HepG2 (cell line): ENCODE measurements around the gene MED15. TPM values are rescaled to one million over a fixed set of nuclear protein-coding genes. Genes with fewer than 3 reads are reported as not detected.

Experiments
- ATAC-seq: fragments of 200-7000 bp; cut with Tn5 transposase; 3 replicates; pipeline ENCODE4 v1.9.1; 2020; ENCODE audit warnings: mild to moderate bottlenecking, moderate library complexity
- BruUV-seq: library from RNA; stranded (reverse); fragments of 400-500 nt; replicated peaks from 2 replicates; lab custom pipeline; 2021; lab: Mats Ljungman, UMichigan
- CTCF ChIA-PET: fragments of 300-600 bp; formaldehyde crosslinking; extraction: SDS; loops from one replicate; lab custom pipeline; 2021; ENCODE audit warnings: low total read pairs, inconsistent platforms, low intra/inter-chr PET ratio; lab: Yijun Ruan, JAX
- POLR2A ChIA-PET: fragments of 350-600 bp; sonication (Branson Sonifier 250); formaldehyde crosslinking; loops from one replicate; lab custom pipeline; 2020; ENCODE audit warnings: antibody characterized with exemption, inconsistent platforms; lab: Yijun Ruan, JAX
- DNase-seq: peaks from one replicate; pipeline ENCODE4 v3.0.0-alpha.2; 2015; ENCODE audit warnings: low spot score
- FAIRE-seq: peaks from 3 replicates; lab custom pipeline; 2011; peaks lifted over from hg19 to GRCh38; lab: Jason Lieb, UNC
- H2AFZ ChIP-seq: one replicate; pipeline ENCODE4 v1.6.1; 2011; ENCODE audit warnings: low read length, inconsistent platforms
- H3K27ac ChIP-seq: fragments of 300-600 bp; 3 replicates; pipeline ENCODE4 v1.8.0; 2011; ENCODE audit warnings: mixed run types, mild to moderate bottlenecking, mixed read lengths, low read length, inconsistent platforms; ENCODE audit not compliant: insufficient read depth; ENCODE audit errors: extremely low read length
- H3K27me3 ChIP-seq, 2 experiments: fragments of 200-600 bp in 1 of 2; 2 replicates in 1 of 2; 3 replicates in 1 of 2; pipeline versions ENCODE4 v1.6.0 to v1.8.0; 2011; ENCODE audit warnings: low read length in 2 of 2, mild to moderate bottlenecking in 2 of 2, moderate library complexity in 2 of 2, inconsistent platforms in 1 of 2; ENCODE audit not compliant: insufficient read depth in 2 of 2, control insufficient read depth in 1 of 2
- H3K36me3 ChIP-seq, 2 experiments: fragments of 200-600 bp in 1 of 2; replicated peaks in 1 of 2; 2 replicates in 1 of 2; 3 replicates in 1 of 2; pipeline versions ENCODE4 v1.5.1 to v1.8.0; 2011; ENCODE audit warnings: low read length in 2 of 2, inconsistent platforms in 1 of 2; ENCODE audit not compliant: insufficient read depth in 2 of 2, control insufficient read depth in 1 of 2
- H3K4me1 ChIP-seq: 2 replicates; pipeline ENCODE4 v1.5.1; 2012; ENCODE audit warnings: low read length, inconsistent platforms; ENCODE audit not compliant: insufficient read depth
- H3K4me2 ChIP-seq: 2 replicates; pipeline ENCODE4 v1.6.0; 2011; ENCODE audit warnings: low read depth, low read length, inconsistent platforms
- H3K4me3 ChIP-seq, 3 experiments: fragments of 200-600 bp in 1 of 3; sonication (generic), shearing (Covaris generic) in 1 of 3; replicated peaks in 1 of 3; 2 replicates each; pipeline ENCODE4 v1.5.1; 2011 to 2016; ENCODE audit warnings: low read length in 3 of 3, inconsistent platforms in 2 of 3, low read depth in 2 of 3, mild to moderate bottlenecking in 2 of 3, control low read depth in 1 of 3, mixed read lengths in 1 of 3; ENCODE audit not compliant: insufficient read depth in 1 of 3
- H3K79me2 ChIP-seq: one replicate; pipeline ENCODE4 v1.6.1; 2011; ENCODE audit warnings: low read length, inconsistent platforms; ENCODE audit not compliant: insufficient read depth
- H3K9ac ChIP-seq: 2 replicates; pipeline ENCODE4 v1.6.0; 2011; ENCODE audit warnings: mild to moderate bottlenecking, low read depth, low read length, inconsistent platforms; ENCODE audit not compliant: insufficient read depth
- H3K9me3 ChIP-seq: 2 replicates; pipeline ENCODE4 v1.5.1; 2012; ENCODE audit warnings: mild to moderate bottlenecking, low read length
- H4K20me1 ChIP-seq: 2 replicates; pipeline ENCODE4 v1.6.0; 2011; ENCODE audit warnings: inconsistent platforms, mild to moderate bottlenecking, low read length, moderate library complexity; ENCODE audit not compliant: insufficient read depth
- ATF4 ChIP-seq, 2 experiments: fragments of 450-650 bp in 1 of 2; sonication (generic) in 1 of 2; formaldehyde crosslinking; IDR thresholded peaks; 2 replicates each; pipeline versions ENCODE4 v1.5.0 to v1.8.0; 2020 to 2022; ENCODE audit warnings: mild to moderate bottlenecking in 1 of 2, missing genetic modification reagents in 1 of 2
- DNMT1 ChIP-seq: sonication (generic); formaldehyde crosslinking; IDR thresholded peaks from 2 replicates; pipeline ENCODE4 v1.5.1; 2020; ENCODE audit warnings: mild to moderate bottlenecking, missing genetic modification reagents
- HDAC6 ChIP-seq: fragments of 200-600 bp; sonication (generic); IDR thresholded peaks from 2 replicates; pipeline ENCODE4 v1.7.0; 2017; ENCODE audit warnings: mild to moderate bottlenecking, antibody characterized with exemption, low read length, low read depth
- KAT2B ChIP-seq: fragments of 150-350 bp; IDR thresholded peaks from 2 replicates; pipeline ENCODE4 v1.6.1; 2014; ENCODE audit warnings: low read depth, low read length, borderline replicate concordance
- KLF12 ChIP-seq: sonication (generic); formaldehyde crosslinking; IDR thresholded peaks from 2 replicates; pipeline ENCODE4 v1.4.0; 2020; ENCODE audit warnings: missing genetic modification reagents, borderline replicate concordance
- MLLT10 ChIP-seq: sonication (generic); formaldehyde crosslinking; IDR thresholded peaks from 2 replicates; pipeline ENCODE4 v1.4.0; 2020; ENCODE audit warnings: missing genetic modification reagents
- MTA3 ChIP-seq: sonication (generic); formaldehyde crosslinking; IDR thresholded peaks from 2 replicates; pipeline ENCODE4 v1.4.0; 2020; ENCODE audit warnings: missing genetic modification reagents
- NBN ChIP-seq: fragments of 450-650 bp; conservative IDR thresholded peaks from 2 replicates; pipeline ENCODE4 v1.6.1; 2017
- PHF5A ChIP-seq: IDR thresholded peaks from one replicate; pipeline ENCODE4 v1.6.1; 2018; ENCODE audit warnings: low read depth, missing genetic modification reagents; ENCODE audit not compliant: unreplicated experiment
- POGZ ChIP-seq: sonication (generic); formaldehyde crosslinking; IDR thresholded peaks from 2 replicates; pipeline ENCODE4 v1.4.0; 2020; ENCODE audit warnings: mild to moderate bottlenecking, missing genetic modification reagents
- RARA ChIP-seq: IDR thresholded peaks from 2 replicates; pipeline ENCODE4 v1.6.1; 2016; ENCODE audit warnings: missing genetic modification reagents, missing compliant biosample characterization
- TBL1XR1 ChIP-seq: fragments of 150-350 bp; IDR thresholded peaks from 2 replicates; pipeline ENCODE4 v1.6.1; 2014; ENCODE audit warnings: borderline replicate concordance, low read length; ENCODE audit not compliant: partially characterized antibody
- ZBTB20 ChIP-seq: sonication (generic); formaldehyde crosslinking; IDR thresholded peaks from 2 replicates; pipeline ENCODE4 v1.8.1; 2023; ENCODE audit warnings: missing genetic modification reagents, low read depth, mild to moderate bottlenecking, borderline replicate concordance
- ZBTB4 ChIP-seq: sonication (generic); formaldehyde crosslinking; IDR thresholded peaks from 2 replicates; pipeline ENCODE4 v1.4.0; 2020; ENCODE audit warnings: missing genetic modification reagents, mild to moderate bottlenecking, borderline replicate concordance
- ZMAT5 ChIP-seq: sonication (generic); formaldehyde crosslinking; IDR thresholded peaks from 2 replicates; pipeline ENCODE4 v1.5.0; 2020; ENCODE audit warnings: mild to moderate bottlenecking, low read depth, missing genetic modification reagents, borderline replicate concordance
- ZNF205 ChIP-seq: IDR thresholded peaks from 2 replicates; pipeline ENCODE4 v1.6.1; 2018; ENCODE audit warnings: missing biosample characterization, missing genetic modification reagents
- ZNF761 ChIP-seq: sonication (generic); formaldehyde crosslinking; conservative IDR thresholded peaks from 2 replicates; pipeline ENCODE4 v1.4.0; 2020; ENCODE audit warnings: mild to moderate bottlenecking, missing genetic modification reagents
- WGBS: methylation state at CpG from one replicate; pipeline ENCODE4 v1.1.6; 2017; ENCODE audit warnings: low lambda C conversion rate; 5-methylcytosine and 5-hydroxymethylcytosine counted together
- in situ Hi-C: cut with HindIII; loops from 2 replicates; pipeline ENCODE4 v1.10.0; 2017; ENCODE audit warnings: low pct_unique_long_range_greater_than_20kb; ENCODE audit not compliant: extremely low pct_ligation_motif_present
- intact Hi-C: fragments of 100-400 bp; cut with micrococcal nuclease; formaldehyde crosslinking; loops from one replicate; pipeline ENCODE4 v1.10.0; 2022; ENCODE audit not compliant: unreplicated experiment
- polyA plus RNA-seq, 8 experiments: library from polyadenylated mRNA; depleted of rRNA in 3 of 8; stranded (reverse) in 7 of 8; unstranded in 1 of 8; fragments of >200 nt; fragmentation: Illumina TruSeq in 4 of 8; extraction: Trizol in 4 of 8; gene quantifications; 2 replicates each; pipeline versions ENCODE4 v1.2.1 to v1.2.3, GENCODE V29; 2011 to 2016; ENCODE audit warnings: low read depth in 4 of 8, missing spikeins in 1 of 8, mixed read lengths in 1 of 8; ENCODE audit not compliant: insufficient read depth in 1 of 8
- total RNA-seq, 5 experiments: library from RNA; depleted of rRNA; stranded (reverse); fragments of >200 nt; fragmentation: Illumina TruSeq; extraction: Trizol; gene quantifications; 2 replicates each; pipeline ENCODE4 v1.2.3, GENCODE V29; 2016; ENCODE audit warnings: low read depth in 1 of 5

The MED15 gene
- total and polyA plus RNA-seq, 2 of the 13 experiments (the other 11 are each of a cell fraction or from before 2014, with no cell fraction given), result 14.3 to 27.0 TPM

GRCh38 chr22:20565079-20565734 lies 57.8 kb downstream of the MED15 start (continued):
- TF ChIP-seq ATF4 (CRISPR knock-in tag; IDR thresholded peaks at IDR 0.05) (no peak), RARA (CRISPR knock-in tag) (no peak), POGZ (no peak), ZBTB20 (CRISPR knock-in tag) (no peak)

- Histone ChIP-seq H4K20me1 (no peaks in the 10 kb centered on the region), H3K36me3 (peaks cover 45 to 79% of the 10 kb centered on the region in 2 experiments), H3K9me3 (no peaks in the 10 kb centered on the region), H3K27ac (no peak overlapping the region), H3K27me3 (no peaks in the 10 kb centered on the region), H3K4me2 (no peak overlapping the region), H2AFZ (no peak overlapping the region), H3K4me3 (no peak overlapping the region), H3K79me2 (no peaks in the 10 kb centered on the region), H3K9ac (no peak overlapping the region), H3K4me1 (no peaks in the 10 kb centered on the region)
- ChIA-PET CTCF (interaction anchor here (0.8 kb wide), 1 partner anchor 175 kb away, joined by 4 read pairs; no protein-coding TSS in a partner anchor), POLR2A (interaction anchor here (2.0 kb wide), 1 partner anchor 13 kb away, joined by 5 read pairs; no protein-coding TSS in a partner anchor)
- 89% methylated on average over 4 of the region's 4 CpGs for WGBS
- in situ Hi-C loops, result no loop called here
- no peak for DNase-seq
- no peak for ATAC-seq
- no TSS peak for BruUV-seq
- no peak for FAIRE-seq
- intact Hi-C loops, result loop anchor here (2.0 kb wide), 1 partner anchor 131 kb away; no protein-coding TSS in a partner anchor
- TF ChIP-seq PHF5A (CRISPR knock-in tag), result no peak
- TF ChIP-seq TBL1XR1, result no peak
- no peak for TF ChIP-seq ZBTB4
- TF ChIP-seq ZNF761 (CRISPR knock-in tag), result no peak
- TF ChIP-seq MLLT10 (CRISPR knock-in tag), result no peak
- TF ChIP-seq ZMAT5, result no peak
- TF ChIP-seq KLF12, result no peak
- TF ChIP-seq NBN, result no peak
- no peak for TF ChIP-seq HDAC6
- no peak for TF ChIP-seq KAT2B
- no peak for TF ChIP-seq DNMT1 (CRISPR knock-in tag)
- TF ChIP-seq ZNF205 (CRISPR knock-in tag), result no peak
- no peak for TF ChIP-seq MTA3 (CRISPR knock-in tag)
Measured at GRCh38 chr22:20565761-20566160, 58.4 kb downstream of the MED15 start.
